Breast epithelium (tissue), 3 donors: ENCODE results near the gene CCDC85A.
"Not testable (repeated sequence)": the region's sequence is repeated elsewhere in the genome, so short reads cannot be mapped to it uniquely, and the experiment has no call there.

Source experiments
- CTCF ChIP-seq, 3 donors: fragments of 450-650 bp; IDR thresholded peaks; one replicate each; pipeline ENCODE4 v1.5.1; 2016 to 2017; ENCODE audit warnings: antibody characterized with exemption in 3 of 3, mild to moderate bottlenecking in 3 of 3, moderate library complexity in 3 of 3
- POLR2A ChIP-seq: fragments of 450-650 bp; IDR thresholded peaks from one replicate; pipeline ENCODE4 v1.6.1; 2016; ENCODE audit warnings: antibody characterized with exemption, mild to moderate bottlenecking, moderate library complexity

GRCh38 chr2:56159875-56160274 lies 23.9 kb upstream of the CCDC85A start:
- TF ChIP-seq CTCF (IDR thresholded peaks at IDR 0.05); POLR2A: not testable (repeated sequence)
